Activated naive CD4-positive, alpha-beta T cell treated with anti-CD3 and anti-CD28 coated beads, Interleukin-2, amount 10 ng/mL, durations not matched to agents 7 days and 5 days (primary cell): ENCODE data around the gene SPATA3.

Experiments
- CTCF ChIA-PET: fragments of 350-600 bp; sonication (Branson Sonifier 250); formaldehyde crosslinking; loops from one replicate; lab custom pipeline; 2021; ENCODE audit warnings: antibody characterized with exemption; lab: Charles Lee
- DNase-seq: peaks from one replicate; pipeline ENCODE4 v3.0.0-alpha.2; 2020
- H3K27ac Mint-ChIP-seq: one replicate; pipeline ENCODE4 v1.8.0; 2021; ENCODE audit warnings: mild to moderate bottlenecking, moderate library complexity, mixed read lengths
- H3K27me3 Mint-ChIP-seq: one replicate; pipeline ENCODE4 v1.8.0; 2021; ENCODE audit warnings: mild to moderate bottlenecking, mixed read lengths
- H3K36me3 Mint-ChIP-seq: one replicate; pipeline ENCODE4 v1.8.0; 2021; ENCODE audit warnings: mixed read lengths
- H3K4me1 Mint-ChIP-seq: one replicate; pipeline ENCODE4 v1.8.0; 2021; ENCODE audit warnings: mixed read lengths
- H3K4me3 Mint-ChIP-seq: one replicate; pipeline ENCODE4 v1.8.0; 2021; ENCODE audit warnings: mild to moderate bottlenecking, moderate library complexity, mixed read lengths
- H3K9me3 Mint-ChIP-seq: one replicate; pipeline ENCODE4 v1.8.0; 2021; ENCODE audit warnings: mixed read lengths

SPATA3 gene

GRCh38 chr2:231047274-231047922 lies 51.5 kb downstream of the SPATA3 start:
- Mint-ChIP-seq H3K4me1 (peaks cover 3% of the 10 kb centered on the region), H3K36me3 (no peaks in the 10 kb centered on the region), H3K4me3 (no peak overlapping the region), H3K27me3 (peaks cover 50% of the 10 kb centered on the region), H3K9me3 (no peaks in the 10 kb centered on the region), H3K27ac (no peak overlapping the region)
- CTCF ChIA-PET = interaction anchor here (0.8 kb wide), 1 partner anchor 17 kb away, joined by 3 read pairs; no protein-coding TSS in a partner anchor
- no peak for DNase-seq

DNA sequence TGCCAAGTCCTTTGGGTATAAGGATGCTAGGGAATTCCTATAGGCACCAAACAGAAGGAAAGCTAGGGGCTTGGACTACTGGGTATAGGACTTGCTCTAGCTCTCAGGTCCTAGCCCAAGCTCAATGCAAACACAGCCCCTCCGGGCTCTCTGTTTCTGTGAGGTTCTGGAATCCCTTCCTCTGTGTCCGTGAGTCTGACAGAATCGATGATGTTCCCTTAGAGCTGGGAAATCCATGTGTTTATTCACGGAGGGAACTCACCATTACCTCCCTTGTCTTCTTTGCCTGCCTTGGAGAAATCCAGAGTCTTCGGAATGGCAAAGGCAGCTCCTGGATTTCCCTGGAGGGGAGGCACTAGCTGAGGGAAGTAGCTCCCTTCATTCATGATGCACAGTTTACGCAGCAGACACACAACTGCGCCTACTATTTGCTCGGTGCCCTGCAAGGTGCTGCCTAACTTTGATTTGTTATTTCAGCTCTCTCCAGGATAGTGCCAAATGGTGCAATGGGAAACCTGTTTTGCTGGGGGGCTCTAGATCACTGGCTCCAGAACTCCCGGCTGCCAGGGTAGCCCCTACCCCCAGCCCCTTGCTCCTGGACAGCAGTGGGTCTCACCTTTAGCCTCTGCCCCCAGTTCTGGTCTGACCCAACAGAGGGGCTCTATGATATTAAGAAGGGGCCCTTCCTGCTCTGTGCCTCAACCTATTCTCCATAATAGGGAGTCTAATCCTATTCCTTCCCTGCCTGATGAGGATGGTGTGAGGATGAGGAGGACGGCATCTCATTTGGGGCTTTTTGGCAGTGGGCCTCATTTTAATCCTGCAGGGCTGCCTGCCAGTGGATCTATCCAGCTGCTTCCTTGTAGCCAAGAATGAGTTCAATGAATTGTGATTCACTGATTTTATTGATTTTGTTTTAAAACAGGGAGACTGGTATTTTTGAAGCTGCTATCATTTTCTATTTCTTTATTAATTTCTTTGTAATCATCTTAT lies 52.3 kb downstream of the SPATA3 start:
- Mint-ChIP-seq H3K36me3 (no peaks in the 10 kb centered on the region), H3K27ac (no peak overlapping the region), H3K4me1 (peaks cover 11% of the 10 kb centered on the region), H3K9me3 (no peaks in the 10 kb centered on the region), H3K4me3 (no peak overlapping the region), H3K27me3 (peaks cover 52% of the 10 kb centered on the region)
- no peak for DNase-seq
- CTCF ChIA-PET = interaction anchor here (0.7 to 0.8 kb wide), 2 partner anchors 18 to 59 kb away, joined by 3 read pairs; no protein-coding TSS in a partner anchor

GRCh38 chr2:231049286-231050017 lies 53.5 kb downstream of the SPATA3 start:
- Mint-ChIP-seq H3K27me3 (peaks cover 64% of the 10 kb centered on the region), H3K4me1 (peaks cover 22% of the 10 kb centered on the region), H3K36me3 (no peaks in the 10 kb centered on the region), H3K9me3 (no peaks in the 10 kb centered on the region), H3K4me3 (no peak overlapping the region), H3K27ac (no peak overlapping the region)
- DNase-seq = no peak
- CTCF ChIA-PET = interaction anchor here (0.7 kb wide), 1 partner anchor 60 kb away, joined by 3 read pairs; no protein-coding TSS in a partner anchor

DNA sequence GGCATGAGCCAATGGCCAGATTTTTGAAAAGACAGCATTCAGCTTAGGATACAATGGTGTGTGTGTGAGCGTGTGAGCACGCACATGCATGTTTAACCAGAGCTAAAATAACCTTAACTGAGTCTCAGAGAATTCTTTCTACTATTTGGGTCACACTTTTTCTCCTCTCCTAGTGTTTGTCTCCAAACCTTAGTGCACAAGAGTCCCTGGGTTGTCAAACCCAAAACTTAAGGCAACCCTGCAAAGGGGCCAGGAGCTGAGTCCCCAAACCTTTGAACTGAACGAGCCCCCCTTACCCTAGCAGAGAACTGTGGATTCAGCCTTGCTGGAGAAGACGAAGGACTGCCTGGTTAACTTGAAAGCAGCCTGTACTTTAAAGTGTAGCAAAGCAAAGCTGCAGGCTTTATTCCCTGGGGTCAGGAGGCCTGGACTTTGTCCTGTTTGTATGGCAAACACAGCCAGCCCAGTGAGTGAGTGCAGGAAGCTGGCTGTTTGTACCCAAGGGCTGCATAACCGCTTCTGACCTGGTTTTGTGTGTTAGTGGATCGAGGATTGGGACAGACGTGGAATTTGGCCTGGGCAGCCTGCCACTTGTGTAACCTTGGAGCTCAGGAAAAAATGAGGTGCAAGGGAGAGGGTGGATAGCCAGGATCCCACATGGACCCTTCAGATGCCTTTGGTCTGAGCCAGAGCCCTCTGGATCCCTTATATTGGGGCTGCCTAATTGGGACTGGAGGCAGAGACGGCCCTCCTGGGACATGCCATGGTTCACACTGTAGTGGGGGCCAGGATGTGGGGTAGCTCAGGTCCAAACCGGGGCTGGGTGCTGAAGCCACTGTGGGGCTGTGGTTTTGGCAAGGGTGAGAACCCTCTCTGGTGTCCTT lies 54.3 kb downstream of the SPATA3 start:
- H3K4me3 Mint-ChIP-seq = no peak overlapping the region
- H3K27me3 Mint-ChIP-seq = peaks cover 64% of the 10 kb centered on the region
- no peaks in the 10 kb centered on the region for H3K9me3 Mint-ChIP-seq
- no peaks in the 10 kb centered on the region for H3K36me3 Mint-ChIP-seq
- H3K27ac Mint-ChIP-seq = no peak overlapping the region
- H3K4me1 Mint-ChIP-seq = peaks cover 22% of the 10 kb centered on the region
- no peak for DNase-seq
- CTCF ChIA-PET = interaction anchor here (0.9 to 2.9 kb wide), 5 partner anchors 19 to 227 kb away, joined by 3 to 18 read pairs (median 3); no protein-coding TSS in a partner anchor

DNA sequence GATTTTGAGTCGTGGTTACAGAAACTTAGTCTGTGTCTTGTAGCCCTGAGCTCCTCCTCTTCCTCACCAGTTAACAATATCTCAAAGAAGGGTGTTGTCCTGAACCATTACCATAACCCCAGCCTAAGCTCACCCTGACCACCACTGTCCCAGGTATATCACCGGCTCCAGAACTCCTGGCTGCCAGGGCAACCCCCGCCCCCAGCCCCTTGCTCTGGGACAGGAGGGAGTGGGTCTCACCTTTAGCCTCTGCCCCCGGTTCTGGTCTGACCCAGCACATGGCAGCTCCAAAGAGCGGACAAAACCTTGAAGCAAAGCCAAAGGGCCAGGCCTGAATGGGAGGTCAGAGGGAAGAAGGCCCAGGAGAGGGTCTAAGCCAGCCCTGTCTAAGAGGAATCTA lies 55.2 kb downstream of the SPATA3 start:
- Mint-ChIP-seq H3K4me3 (no peak overlapping the region), H3K27me3 (peaks cover 64% of the 10 kb centered on the region), H3K4me1 (peaks cover 25% of the 10 kb centered on the region), H3K9me3 (no peaks in the 10 kb centered on the region), H3K27ac (no peak overlapping the region), H3K36me3 (no peaks in the 10 kb centered on the region)
- DNase-seq = no peak
- CTCF ChIA-PET = interaction anchor here (0.9 to 2.9 kb wide), 5 partner anchors 18 to 227 kb away, joined by 3 to 18 read pairs (median 3); no protein-coding TSS in a partner anchor

DNA sequence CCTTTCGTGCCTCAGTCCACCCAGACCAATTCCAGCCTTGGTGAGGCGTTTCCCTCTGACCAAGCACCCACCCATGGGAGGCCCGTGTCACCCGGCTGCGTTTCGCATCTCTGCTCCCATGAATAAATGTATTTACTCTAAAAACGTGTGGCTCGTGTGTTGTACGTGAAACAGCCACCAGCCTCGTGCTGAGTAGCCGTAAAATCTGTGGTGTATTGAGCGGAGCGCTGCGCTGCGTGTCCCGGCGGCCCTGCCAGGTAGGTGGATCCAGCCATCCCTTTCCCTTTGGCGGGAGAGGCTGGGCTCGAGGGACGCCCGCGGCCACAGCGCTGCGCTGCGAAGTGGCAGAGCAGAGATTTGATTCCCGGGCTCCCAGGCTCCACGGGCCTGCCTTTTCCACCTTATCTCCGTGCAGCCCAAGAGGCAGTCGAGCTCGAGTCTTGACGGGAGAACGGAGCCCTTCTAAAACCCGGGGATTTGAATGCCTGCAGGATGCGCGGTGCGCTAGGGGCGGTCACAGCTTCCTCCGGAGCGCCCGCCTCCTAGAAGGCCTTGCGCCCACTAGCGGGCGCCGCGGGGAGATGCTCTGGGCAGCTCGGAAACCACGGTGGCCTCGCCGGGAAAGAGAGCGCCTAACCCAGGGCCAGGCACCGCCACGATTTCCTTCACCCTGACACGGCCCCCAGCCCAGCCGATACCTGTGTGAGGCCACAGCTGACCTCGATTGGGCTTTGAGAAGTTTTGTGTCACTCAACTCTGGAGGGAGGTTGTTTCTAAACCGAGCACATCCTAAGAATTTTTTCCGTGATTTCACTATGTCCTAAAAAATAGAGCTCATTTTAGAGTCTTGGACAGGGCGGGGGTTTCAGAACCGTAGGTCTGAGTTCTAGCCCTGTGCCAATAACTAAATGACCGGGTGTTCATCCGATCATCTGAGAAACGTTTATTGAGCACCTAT lies 56.9 kb downstream of the SPATA3 start:
- Mint-ChIP-seq H3K27me3 (peaks cover 56% of the 10 kb centered on the region), H3K4me3 (peak overlapping the region; percentile 87), H3K9me3 (no peaks in the 10 kb centered on the region)

GRCh38 chr2:231053846-231054245 lies 57.9 kb downstream of the SPATA3 start:
- peaks cover 2% of the 10 kb centered on the region for H3K36me3 Mint-ChIP-seq
- no peak overlapping the region for H3K4me3 Mint-ChIP-seq
- H3K4me1 Mint-ChIP-seq = peaks cover 41% of the 10 kb centered on the region
- H3K27ac Mint-ChIP-seq = peak overlapping the region; percentile 15
- peaks cover 47% of the 10 kb centered on the region for H3K27me3 Mint-ChIP-seq
- DNase-seq = no peak
- H3K9me3 Mint-ChIP-seq = no peaks in the 10 kb centered on the region
- CTCF ChIA-PET = interaction anchor here (0.6 to 1.8 kb wide), 5 partner anchors 15 to 268 kb away, joined by 3 to 9 read pairs (median 4); partner anchors contain the start of gene C2orf72

More for the DNA sequence above, 56.9 kb downstream of the SPATA3 start:
- Mint-ChIP-seq H3K27ac (peak overlapping the region; percentile 72), H3K36me3 (peaks cover 2% of the 10 kb centered on the region), H3K4me1 (peaks cover 30% of the 10 kb centered on the region)
- DNase-seq = peak; percentile 89
- CTCF ChIA-PET = interaction anchor here (0.6 to 2.9 kb wide), 23 partner anchors 9 to 654 kb away, joined by 3 to 18 read pairs (median 4); partner anchors contain the start of genes C2orf72 and ITM2C

- H3K9me3 Mint-ChIP-seq = no peaks in the 10 kb centered on the region
- peaks cover 56% of the 10 kb centered on the region for H3K4me1 Mint-ChIP-seq
- H3K36me3 Mint-ChIP-seq = peaks cover 4% of the 10 kb centered on the region
- H3K27me3 Mint-ChIP-seq = peaks cover 30% of the 10 kb centered on the region
- DNase-seq = peak; percentile 94
- H3K4me3 Mint-ChIP-seq = peak within 1 kb of the TSS; percentile 97
- H3K27ac Mint-ChIP-seq = peak within 1 kb of the TSS; percentile 99
- CTCF ChIA-PET = interaction anchor here (1.0 kb wide), 2 partner anchors 131 to 233 kb away, joined by 3 to 4 read pairs; no protein-coding TSS in a partner anchor
These were observed 60.8 kb downstream of the SPATA3 start, which contains the start of gene PSMD1 for GRCh38 chr2:231056453-231057416. TSS of gene PSMD1 (plus strand) at chr2:231056867. CDS start at chr2:231057026, 159 bp downstream.

DNA sequence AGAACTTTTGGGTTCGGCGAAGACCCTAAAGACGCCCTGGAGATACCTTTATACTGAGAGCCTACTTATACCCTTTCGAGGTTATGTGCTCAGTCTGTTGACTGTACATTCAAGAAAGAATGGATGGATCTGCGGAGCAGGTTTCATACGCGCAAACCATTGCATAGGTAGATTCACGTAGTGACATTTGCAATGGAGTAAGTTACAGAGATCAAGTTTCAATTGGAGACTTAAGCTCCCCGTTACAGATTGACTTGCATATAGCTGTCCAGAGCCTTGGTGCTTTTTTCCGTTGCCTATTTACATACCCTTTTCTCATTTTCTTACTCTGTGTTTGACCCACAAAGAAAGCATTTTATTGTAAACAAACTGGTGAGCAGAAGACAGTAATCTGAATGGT lies 61.7 kb downstream of the SPATA3 start:
- peaks cover 22% of the 10 kb centered on the region for H3K27me3 Mint-ChIP-seq
- H3K36me3 Mint-ChIP-seq = peaks cover 11% of the 10 kb centered on the region
- H3K4me3 Mint-ChIP-seq = peak overlapping the region; percentile 97
- CTCF ChIA-PET = interaction anchor here (1.0 to 1.5 kb wide), 4 partner anchors 12 to 354 kb away, joined by 3 to 4 read pairs (median 3); no protein-coding TSS in a partner anchor
- H3K4me1 Mint-ChIP-seq = peaks cover 51% of the 10 kb centered on the region
- no peak for DNase-seq
- peak overlapping the region; percentile 83 for H3K27ac Mint-ChIP-seq
- H3K9me3 Mint-ChIP-seq = no peaks in the 10 kb centered on the region
